HCT116 (cell line): ENCODE data around the gene GSTM4. TPM values are rescaled to one million over a fixed set of nuclear protein-coding genes. Genes with fewer than 3 reads are reported as not detected.

Source experiments
- ATAC-seq: fragments of 200-7000 bp; cut with Tn5 transposase; 2 replicates; pipeline ENCODE4 v1.9.1; 2020; ENCODE audit warnings: mild to moderate bottlenecking, moderate library complexity
- BruUV-seq: library from RNA; stranded (reverse); fragments of 400-500 nt; replicated peaks from 2 replicates; lab custom pipeline; 2021; lab: Mats Ljungman, UMichigan
- CTCF ChIA-PET: fragments of 300-600 bp; sonication (Branson Sonifier 250); formaldehyde crosslinking; loops from one replicate; lab custom pipeline; 2021; ENCODE audit warnings: antibody characterized with exemption; lab: Charles Lee
- POLR2A ChIA-PET: fragments of 300-600, 350-600 bp; sonication (Branson Sonifier 250); formaldehyde crosslinking; loops from one replicate; lab custom pipeline; 2021; ENCODE audit warnings: antibody characterized with exemption; lab: Charles Lee
- RAD21 ChIA-PET, 2 experiments: fragments of 300-600 bp; sonication (Branson Sonifier 250); formaldehyde crosslinking; loops; one replicate each; lab custom pipeline; 2023; ENCODE audit warnings: low total read pairs in 2 of 2; ENCODE audit not compliant: uncharacterized antibody in 2 of 2, unreplicated experiment in 2 of 2, low non-redundant PET in 1 of 2; lab: Charles Lee
- DNase-seq: peaks from one replicate; pipeline ENCODE4 v3.0.0-alpha.2; 2010; ENCODE audit warnings: low read depth, low spot score
- H2AFZ ChIP-seq: fragments of 200-600 bp; shearing (Covaris generic), sonication (generic); 2 replicates; pipeline ENCODE4 v1.6.1; 2017; ENCODE audit warnings: low read depth, mixed run types, mixed read lengths, antibody characterized with exemption, low read length; ENCODE audit not compliant: poor library complexity, severe bottlenecking
- H3K27ac ChIP-seq: 2 replicates; pipeline ENCODE4 v1.5.1; 2012; ENCODE audit warnings: low read depth, low read length
- H3K27me3 ChIP-seq: fragments of 200-600 bp; sonication (generic); 2 replicates; pipeline ENCODE4 v1.6.1; 2016; ENCODE audit warnings: mixed run types, low read length, mixed read lengths; ENCODE audit not compliant: insufficient read depth
- H3K36me3 ChIP-seq, 2 experiments: fragments of 200-500 bp in 1 of 2; fragments of 200-600 bp in 1 of 2; sonication (Bioruptor generic) in 1 of 2; sonication (generic) in 1 of 2; 2 replicates each; pipeline versions ENCODE4 v1.5.1 to v1.6.1; 2014 to 2016; ENCODE audit warnings: low read length in 2 of 2, inconsistent platforms in 1 of 2, mixed read lengths in 1 of 2, mixed run types in 1 of 2; ENCODE audit not compliant: insufficient read depth in 2 of 2, control insufficient read depth in 1 of 2
- H3K4me1 ChIP-seq, 2 experiments: fragments of 200-600 bp in 1 of 2; sonication (generic) in 1 of 2; 2 replicates each; pipeline versions ENCODE4 v1.5.1 to v1.6.1; 2012 to 2017; ENCODE audit warnings: low read length in 2 of 2, inconsistent platforms in 1 of 2, mild to moderate bottlenecking in 1 of 2, mixed read lengths in 1 of 2, mixed run types in 1 of 2, moderate library complexity in 1 of 2; ENCODE audit not compliant: insufficient read depth in 2 of 2, control insufficient read depth in 1 of 2
- H3K4me2 ChIP-seq: fragments of 200-600 bp; sonication (generic); 2 replicates; pipeline ENCODE4 v1.6.1; 2017; ENCODE audit warnings: mixed run types, low read length, mixed read lengths
- H3K4me3 ChIP-seq, 2 experiments: fragments of 200-600 bp in 1 of 2; sonication (generic) in 1 of 2; replicated peaks in 1 of 2; 2 replicates each; pipeline ENCODE4 v1.5.1; 2011 to 2016; ENCODE audit warnings: low read length in 2 of 2, control low read depth in 1 of 2, low read depth in 1 of 2, mild to moderate bottlenecking in 1 of 2, mixed read lengths in 1 of 2, mixed run types in 1 of 2
- H3K79me2 ChIP-seq: fragments of 200-600 bp; sonication (generic); 2 replicates; pipeline ENCODE4 v1.6.1; 2017; ENCODE audit warnings: mild to moderate bottlenecking, mixed run types, low read length, moderate library complexity, mixed read lengths; ENCODE audit not compliant: insufficient read depth
- H3K9ac ChIP-seq: fragments of 200-600 bp; sonication (generic); 2 replicates; pipeline ENCODE4 v1.6.1; 2016; ENCODE audit warnings: low read length, mixed read lengths
- H3K9me2 ChIP-seq: fragments of 200-600 bp; sonication (generic), shearing (Covaris generic); 2 replicates; pipeline ENCODE4 v1.6.1; 2017; ENCODE audit warnings: mixed run types, mild to moderate bottlenecking, moderate library complexity; ENCODE audit not compliant: insufficient read depth
- H3K9me3 ChIP-seq, 2 experiments: fragments of 200-500 bp in 1 of 2; fragments of 200-600 bp in 1 of 2; sonication (Bioruptor generic) in 1 of 2; sonication (generic) in 1 of 2; 2 replicates each; pipeline ENCODE4 v1.6.1; 2014 to 2017; ENCODE audit warnings: low read length in 2 of 2, mixed read lengths in 2 of 2, inconsistent platforms in 1 of 2, low read depth in 1 of 2, mild to moderate bottlenecking in 1 of 2, mixed run types in 1 of 2, moderate library complexity in 1 of 2; ENCODE audit not compliant: control insufficient read depth in 1 of 2, insufficient read depth in 1 of 2
- H4K20me1 ChIP-seq: fragments of 200-600 bp; sonication (generic), shearing (Covaris generic); 2 replicates; pipeline ENCODE4 v1.6.1; 2017; ENCODE audit warnings: mixed run types, mild to moderate bottlenecking, moderate library complexity; ENCODE audit not compliant: insufficient read depth
- CBX3 ChIP-seq: IDR thresholded peaks from 2 replicates; pipeline ENCODE4 v1.6.1; 2012; ENCODE audit warnings: low read depth
- CEBPB ChIP-seq: IDR thresholded peaks from 2 replicates; pipeline ENCODE4 v1.6.1; 2012; ENCODE audit warnings: low read depth
- FOSL1 ChIP-seq: IDR thresholded peaks from 2 replicates; pipeline ENCODE4 v1.6.1; 2012; ENCODE audit warnings: low read depth
- JUND ChIP-seq: IDR thresholded peaks from 2 replicates; pipeline ENCODE4 v1.6.1; 2012
- MAX ChIP-seq: IDR thresholded peaks from 2 replicates; pipeline ENCODE4 v1.6.1; 2012
- POLR2AphosphoS5 ChIP-seq: IDR thresholded peaks from 2 replicates; pipeline ENCODE4 v1.6.1; 2011; ENCODE audit warnings: mild to moderate bottlenecking, low read depth, low read length, moderate library complexity
- RAD21 ChIP-seq: IDR thresholded peaks from 2 replicates; pipeline ENCODE4 v1.6.1; 2012; ENCODE audit warnings: low read depth, mild to moderate bottlenecking
- SP1 ChIP-seq: IDR thresholded peaks from 2 replicates; pipeline ENCODE4 v1.6.1; 2012; ENCODE audit warnings: low read depth
- SRF ChIP-seq: IDR thresholded peaks from 2 replicates; pipeline ENCODE4 v1.6.1; 2012; ENCODE audit warnings: low read depth
- TCF7L2 ChIP-seq: IDR thresholded peaks from 2 replicates; pipeline ENCODE4 v1.7.0; 2011; ENCODE audit warnings: borderline replicate concordance, inconsistent platforms; ENCODE audit not compliant: insufficient read depth, insufficient read length; ENCODE audit errors: extremely low read depth
- YY1 ChIP-seq: IDR thresholded peaks from 2 replicates; pipeline ENCODE4 v1.6.1; 2011; ENCODE audit warnings: low read length, low read depth, moderate library complexity, mild to moderate bottlenecking; ENCODE audit not compliant: insufficient replicate concordance; ENCODE audit errors: extremely low read depth
- ZFX ChIP-seq: fragments of 450-650 bp; IDR thresholded peaks from 2 replicates; pipeline ENCODE4 v1.6.1; 2017
- ZNF274 ChIP-seq: fragments of 200-500 bp; sonication (Bioruptor generic); IDR thresholded peaks from 2 replicates; pipeline ENCODE4 v1.6.1; 2014; ENCODE audit warnings: mild to moderate bottlenecking, low read depth, low read length, inconsistent platforms
- intact Hi-C: fragments of 100-400 bp; cut with micrococcal nuclease; formaldehyde crosslinking; loops from 2 replicates; pipeline ENCODE4 v1.10.0; 2022
- total RNA-seq: library from RNA; stranded (reverse); gene quantifications from one replicate; pipeline ENCODE4 v1.2.1, GENCODE V29; 2021; ENCODE audit not compliant: unreplicated experiment
- TF ChIP-seq, protein P1 (sequence below): IDR thresholded peaks from 2 replicates; pipeline ENCODE4 v1.6.1; 2012; ENCODE audit warnings: low read depth
- TF ChIP-seq, protein P2 (sequence below): IDR thresholded peaks from 2 replicates; pipeline ENCODE4 v1.6.1; 2011; ENCODE audit warnings: mild to moderate bottlenecking, low read length, moderate library complexity; ENCODE audit not compliant: insufficient replicate concordance; ENCODE audit errors: extremely low read depth
- TF ChIP-seq, protein P3 (sequence below), 3 experiments: fragments of 200-600 bp in 1 of 3; sonication (generic) in 1 of 3; IDR thresholded peaks in 2 of 3; conservative IDR thresholded peaks in 1 of 3; 2 replicates each; pipeline ENCODE4 v1.5.1; 2012 to 2017; ENCODE audit warnings: low read depth in 2 of 3, low read length in 2 of 3, antibody characterized with exemption in 1 of 3, borderline replicate concordance in 1 of 3, control low read depth in 1 of 3, mild to moderate bottlenecking in 1 of 3, mixed read lengths in 1 of 3, mixed run types in 1 of 3, moderate library complexity in 1 of 3; ENCODE audit not compliant: insufficient read depth in 1 of 3

The GSTM4 gene
- total RNA-seq, 1 experiment from 2014 or later = 15.9 TPM

- DNase-seq = no peak
- no peak overlapping the region for H3K9ac ChIP-seq
- RAD21 ChIA-PET = no interaction called here
- H3K4me3 ChIP-seq = no peak overlapping the region
- TF ChIP-seq ZFX = no peak
- TF ChIP-seq, protein P1, sequence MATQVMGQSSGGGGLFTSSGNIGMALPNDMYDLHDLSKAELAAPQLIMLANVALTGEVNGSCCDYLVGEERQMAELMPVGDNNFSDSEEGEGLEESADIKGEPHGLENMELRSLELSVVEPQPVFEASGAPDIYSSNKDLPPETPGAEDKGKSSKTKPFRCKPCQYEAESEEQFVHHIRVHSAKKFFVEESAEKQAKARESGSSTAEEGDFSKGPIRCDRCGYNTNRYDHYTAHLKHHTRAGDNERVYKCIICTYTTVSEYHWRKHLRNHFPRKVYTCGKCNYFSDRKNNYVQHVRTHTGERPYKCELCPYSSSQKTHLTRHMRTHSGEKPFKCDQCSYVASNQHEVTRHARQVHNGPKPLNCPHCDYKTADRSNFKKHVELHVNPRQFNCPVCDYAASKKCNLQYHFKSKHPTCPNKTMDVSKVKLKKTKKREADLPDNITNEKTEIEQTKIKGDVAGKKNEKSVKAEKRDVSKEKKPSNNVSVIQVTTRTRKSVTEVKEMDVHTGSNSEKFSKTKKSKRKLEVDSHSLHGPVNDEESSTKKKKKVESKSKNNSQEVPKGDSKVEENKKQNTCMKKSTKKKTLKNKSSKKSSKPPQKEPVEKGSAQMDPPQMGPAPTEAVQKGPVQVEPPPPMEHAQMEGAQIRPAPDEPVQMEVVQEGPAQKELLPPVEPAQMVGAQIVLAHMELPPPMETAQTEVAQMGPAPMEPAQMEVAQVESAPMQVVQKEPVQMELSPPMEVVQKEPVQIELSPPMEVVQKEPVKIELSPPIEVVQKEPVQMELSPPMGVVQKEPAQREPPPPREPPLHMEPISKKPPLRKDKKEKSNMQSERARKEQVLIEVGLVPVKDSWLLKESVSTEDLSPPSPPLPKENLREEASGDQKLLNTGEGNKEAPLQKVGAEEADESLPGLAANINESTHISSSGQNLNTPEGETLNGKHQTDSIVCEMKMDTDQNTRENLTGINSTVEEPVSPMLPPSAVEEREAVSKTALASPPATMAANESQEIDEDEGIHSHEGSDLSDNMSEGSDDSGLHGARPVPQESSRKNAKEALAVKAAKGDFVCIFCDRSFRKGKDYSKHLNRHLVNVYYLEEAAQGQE = no peak
- TF ChIP-seq, protein P2, sequence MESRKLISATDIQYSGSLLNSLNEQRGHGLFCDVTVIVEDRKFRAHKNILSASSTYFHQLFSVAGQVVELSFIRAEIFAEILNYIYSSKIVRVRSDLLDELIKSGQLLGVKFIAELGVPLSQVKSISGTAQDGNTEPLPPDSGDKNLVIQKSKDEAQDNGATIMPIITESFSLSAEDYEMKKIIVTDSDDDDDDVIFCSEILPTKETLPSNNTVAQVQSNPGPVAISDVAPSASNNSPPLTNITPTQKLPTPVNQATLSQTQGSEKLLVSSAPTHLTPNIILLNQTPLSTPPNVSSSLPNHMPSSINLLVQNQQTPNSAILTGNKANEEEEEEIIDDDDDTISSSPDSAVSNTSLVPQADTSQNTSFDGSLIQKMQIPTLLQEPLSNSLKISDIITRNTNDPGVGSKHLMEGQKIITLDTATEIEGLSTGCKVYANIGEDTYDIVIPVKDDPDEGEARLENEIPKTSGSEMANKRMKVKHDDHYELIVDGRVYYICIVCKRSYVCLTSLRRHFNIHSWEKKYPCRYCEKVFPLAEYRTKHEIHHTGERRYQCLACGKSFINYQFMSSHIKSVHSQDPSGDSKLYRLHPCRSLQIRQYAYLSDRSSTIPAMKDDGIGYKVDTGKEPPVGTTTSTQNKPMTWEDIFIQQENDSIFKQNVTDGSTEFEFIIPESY = no peak
- no peak for TF ChIP-seq POLR2AphosphoS5
- no peak for TF ChIP-seq JUND
- TF ChIP-seq, protein P3, sequence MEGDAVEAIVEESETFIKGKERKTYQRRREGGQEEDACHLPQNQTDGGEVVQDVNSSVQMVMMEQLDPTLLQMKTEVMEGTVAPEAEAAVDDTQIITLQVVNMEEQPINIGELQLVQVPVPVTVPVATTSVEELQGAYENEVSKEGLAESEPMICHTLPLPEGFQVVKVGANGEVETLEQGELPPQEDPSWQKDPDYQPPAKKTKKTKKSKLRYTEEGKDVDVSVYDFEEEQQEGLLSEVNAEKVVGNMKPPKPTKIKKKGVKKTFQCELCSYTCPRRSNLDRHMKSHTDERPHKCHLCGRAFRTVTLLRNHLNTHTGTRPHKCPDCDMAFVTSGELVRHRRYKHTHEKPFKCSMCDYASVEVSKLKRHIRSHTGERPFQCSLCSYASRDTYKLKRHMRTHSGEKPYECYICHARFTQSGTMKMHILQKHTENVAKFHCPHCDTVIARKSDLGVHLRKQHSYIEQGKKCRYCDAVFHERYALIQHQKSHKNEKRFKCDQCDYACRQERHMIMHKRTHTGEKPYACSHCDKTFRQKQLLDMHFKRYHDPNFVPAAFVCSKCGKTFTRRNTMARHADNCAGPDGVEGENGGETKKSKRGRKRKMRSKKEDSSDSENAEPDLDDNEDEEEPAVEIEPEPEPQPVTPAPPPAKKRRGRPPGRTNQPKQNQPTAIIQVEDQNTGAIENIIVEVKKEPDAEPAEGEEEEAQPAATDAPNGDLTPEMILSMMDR (IDR thresholded peaks at IDR 0.05 in 2 of 3, conservative IDR thresholded peaks at IDR 0.05 in 1 of 3; ENCODE audit: borderline replicate concordance in 1 of 3, insufficient read depth in 1 of 3, low read depth in 2 of 3, low read length in 2 of 3) = no peak
- TF ChIP-seq SRF = no peak
- TF ChIP-seq CEBPB = no peak
- no peak for TF ChIP-seq ZNF274
- no peak for TF ChIP-seq FOSL1
- TF ChIP-seq CBX3 = no peak
- TF ChIP-seq MAX = no peak
- no peak for TF ChIP-seq SP1
- TF ChIP-seq YY1 = no peak
- TF ChIP-seq RAD21 = no peak
- no peak for TF ChIP-seq TCF7L2
- H3K27me3 ChIP-seq = no peaks in the 10 kb centered on the region
- H2AFZ ChIP-seq = no peak overlapping the region
- no peak for ATAC-seq
- H3K79me2 ChIP-seq = peaks cover 47% of the 10 kb centered on the region
- H3K4me1 ChIP-seq = peaks cover 13 to 20% of the 10 kb centered on the region in 2 experiments; a peak in 2 of 4 replicates
- no peak overlapping the region for H3K4me2 ChIP-seq
- H3K9me2 ChIP-seq = no peaks in the 10 kb centered on the region
- no peak overlapping the region for H3K27ac ChIP-seq
- intact Hi-C loops = no loop called here
- peaks cover 0 to 16% of the 10 kb centered on the region in 2 experiments; a peak in 2 of 4 replicates for H3K36me3 ChIP-seq
- POLR2A ChIA-PET = no interaction called here
- no TSS peak for BruUV-seq
- no peaks in the 10 kb centered on the region for H3K9me3 ChIP-seq
- H4K20me1 ChIP-seq = no peaks in the 10 kb centered on the region
- CTCF ChIA-PET = interaction anchor here (0.9 kb wide), 1 partner anchor 24 kb away, joined by 3 read pairs; no protein-coding TSS in a partner anchor
These were observed 30.7 kb upstream of the GSTM4 start for GRCh38 chr1:109625176-109625575.
